ENCODE data around the gene TULP3.

DNA sequence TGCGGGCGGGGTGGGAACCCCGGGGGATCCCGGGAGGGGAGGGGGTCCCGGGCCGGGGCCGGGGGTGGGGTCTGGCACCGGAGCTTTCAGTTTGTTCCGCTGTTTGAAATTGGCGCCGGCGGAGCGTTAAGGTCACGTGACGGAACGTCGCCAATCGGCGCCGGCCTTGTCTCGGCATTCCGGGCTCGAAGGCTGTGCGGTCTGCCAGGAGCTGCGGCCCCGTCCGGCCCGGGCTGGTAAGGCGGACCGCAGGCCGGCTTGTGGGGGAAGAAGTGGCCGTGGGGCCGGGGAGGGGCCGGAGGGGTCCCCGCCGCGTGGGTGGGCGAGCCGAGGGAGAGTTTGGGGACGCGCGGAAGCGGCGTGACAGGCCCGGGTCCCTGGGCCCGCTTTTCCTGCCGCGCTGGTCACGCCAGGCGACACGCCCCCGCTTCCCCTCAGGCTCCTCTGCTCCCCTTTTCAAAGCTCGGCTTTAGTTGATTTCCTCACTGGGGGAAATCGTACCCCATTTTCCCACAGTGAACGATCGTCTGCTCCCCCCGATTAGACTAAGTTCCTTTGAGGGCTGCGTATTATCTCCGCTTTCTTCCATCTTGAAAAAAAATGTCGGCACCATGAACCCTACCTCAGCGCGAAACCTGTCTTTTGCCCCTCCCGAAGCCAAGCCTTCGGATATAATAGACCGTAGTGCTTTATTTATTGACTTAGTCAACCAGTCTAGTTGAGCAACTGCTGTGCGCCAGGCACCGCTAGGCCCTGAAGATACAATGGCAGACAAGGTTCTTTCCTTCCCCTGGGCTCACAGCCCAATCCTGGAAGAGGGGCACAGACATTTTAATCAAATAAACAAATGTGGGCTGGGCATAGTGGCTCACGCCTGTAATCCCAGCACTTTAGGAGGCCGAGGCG, 13.4 kb upstream of the TULP3 start, which contains the start of the genes FOXM1 and RHNO1:
- TF ChIP-seq POLR2AphosphoS5 (IDR thresholded peaks at IDR 0.05; ENCODE audit: insufficient read depth, low read depth, low read length) (peak; percentile 83), CTCF (IDR thresholded peaks at IDR 0.05; ENCODE audit: extremely low read depth in 1 of 2, insufficient read depth in 1 of 2, low read depth in 1 of 2, low read length in 2 of 2) (peak in 1 of 2 donors; percentile 24), POLR2A (IDR thresholded peaks at IDR 0.05; ENCODE audit: low read depth, low read length) (peak; percentile 81), EZH2 (IDR thresholded peaks at IDR 0.05; ENCODE audit: borderline replicate concordance, low read depth, low read length, severe bottlenecking) (no peak), MYC (IDR thresholded peaks at IDR 0.05; ENCODE audit: low read depth, low read length) (no peak), JUN (IDR thresholded peaks at IDR 0.05; ENCODE audit: borderline replicate concordance, insufficient read depth, insufficient read length, low read depth) (no peak), FOS (IDR thresholded peaks at IDR 0.05; ENCODE audit: borderline replicate concordance, insufficient read depth, low read length) (no peak), GATA2 (IDR thresholded peaks at IDR 0.05; ENCODE audit: insufficient read depth, insufficient read length, low read depth, low read length) (no peak)
- TF ChIP-seq, protein P1, sequence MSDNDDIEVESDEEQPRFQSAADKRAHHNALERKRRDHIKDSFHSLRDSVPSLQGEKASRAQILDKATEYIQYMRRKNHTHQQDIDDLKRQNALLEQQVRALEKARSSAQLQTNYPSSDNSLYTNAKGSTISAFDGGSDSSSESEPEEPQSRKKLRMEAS (IDR thresholded peaks at IDR 0.05; ENCODE audit: insufficient read depth, insufficient read length) = peak; percentile 94

Data from endothelial cell of umbilical vein (primary cell).